WTC11 (cell line): Measurements from ENCODE around the gene KIF26A. TPM values are rescaled to one million over a fixed set of nuclear protein-coding genes. Genes with fewer than 3 reads are reported as not detected.

Experiments used
- ATAC-seq: fragments of 200-7000 bp; cut with Tn5 transposase; 2 replicates; pipeline ENCODE4 v1.10.0; 2021; ENCODE audit warnings: mild to moderate bottlenecking, moderate library complexity
- CTCF ChIA-PET: fragments of 300-600 bp; sonication (Branson Sonifier 250); formaldehyde crosslinking; loops from one replicate; lab custom pipeline; 2021; ENCODE audit warnings: antibody characterized with exemption; lab: Charles Lee
- POLR2A ChIA-PET: fragments of 350-600 bp; sonication (Branson Sonifier 250); formaldehyde crosslinking; loops from one replicate; lab custom pipeline; 2021; ENCODE audit warnings: antibody characterized with exemption; lab: Charles Lee
- DNase-seq: peaks from one replicate; pipeline ENCODE4 v3.0.0; 2021; ENCODE audit warnings: low spot score
- H3K27ac Mint-ChIP-seq: 2 replicates; pipeline ENCODE4 v1.8.0; 2021; ENCODE audit warnings: mixed read lengths
- H3K27me3 Mint-ChIP-seq: 2 replicates; pipeline ENCODE4 v1.8.0; 2021; ENCODE audit warnings: low read depth, mild to moderate bottlenecking, moderate library complexity, mixed read lengths
- H3K36me3 Mint-ChIP-seq: 2 replicates; pipeline ENCODE4 v1.8.0; 2021; ENCODE audit warnings: mixed read lengths
- H3K4me1 Mint-ChIP-seq: 2 replicates; pipeline ENCODE4 v1.8.0; 2022; ENCODE audit warnings: mixed read lengths
- H3K4me3 Mint-ChIP-seq: 2 replicates; pipeline ENCODE4 v1.8.0; 2021; ENCODE audit warnings: mild to moderate bottlenecking, moderate library complexity, mixed read lengths
- H3K9me3 Mint-ChIP-seq: 2 replicates; pipeline ENCODE4 v1.8.0; 2021; ENCODE audit warnings: mixed read lengths
- FOXP1 ChIP-seq: sonication (generic); formaldehyde crosslinking; IDR thresholded peaks from 2 replicates; pipeline ENCODE4 v1.8.0; 2022; ENCODE audit warnings: missing genetic modification reagents, mild to moderate bottlenecking, moderate library complexity, borderline replicate concordance
- IRF2 ChIP-seq: sonication (generic); formaldehyde crosslinking; IDR thresholded peaks from 2 replicates; pipeline ENCODE4 v1.8.0; 2022; ENCODE audit warnings: low read depth, missing genetic modification reagents, borderline replicate concordance
- JUN ChIP-seq: sonication (generic); formaldehyde crosslinking; IDR thresholded peaks from 2 replicates; pipeline ENCODE4 v1.8.0; 2023; ENCODE audit warnings: mild to moderate bottlenecking, missing genetic modification reagents
- NR1H2 ChIP-seq: sonication (generic); formaldehyde crosslinking; IDR thresholded peaks from 2 replicates; pipeline ENCODE4 v1.9.0; 2021; ENCODE audit warnings: mild to moderate bottlenecking, moderate library complexity, missing genetic modification reagents
- RELA ChIP-seq: sonication (generic); formaldehyde crosslinking; IDR thresholded peaks from 2 replicates; pipeline ENCODE4 v1.8.1; 2022; ENCODE audit warnings: missing genetic modification reagents, mild to moderate bottlenecking, borderline replicate concordance
- TEAD4 ChIP-seq: sonication (generic); formaldehyde crosslinking; IDR thresholded peaks from 2 replicates; pipeline ENCODE4 v1.8.0; 2022; ENCODE audit warnings: mild to moderate bottlenecking, missing genetic modification reagents
- ZNF263 ChIP-seq: sonication (generic); formaldehyde crosslinking; IDR thresholded peaks from 2 replicates; pipeline ENCODE4 v1.8.1; 2022; ENCODE audit warnings: low read depth, mild to moderate bottlenecking, moderate library complexity, missing genetic modification reagents
- ZNF671 ChIP-seq: fragments of 250-450 bp; sonication (Bioruptor Pico); IDR thresholded peaks from 2 replicates; pipeline ENCODE4 v1.8.0; 2021; ENCODE audit warnings: mild to moderate bottlenecking
- total RNA-seq: library from RNA; stranded (reverse); gene quantifications from 3 replicates; pipeline ENCODE4 v1.2.3, GENCODE V29; 2021
- TF ChIP-seq, protein P1 (sequence below): fragments of 250-450 bp; sonication (Bioruptor Pico); IDR thresholded peaks from 2 replicates; pipeline ENCODE4 v1.9.0; 2021; ENCODE audit warnings: mild to moderate bottlenecking, borderline replicate concordance
- TF ChIP-seq, protein P2 (sequence below): sonication (generic); formaldehyde crosslinking; conservative IDR thresholded peaks from 2 replicates; pipeline ENCODE4 v1.8.1; 2022; ENCODE audit warnings: mild to moderate bottlenecking, missing genetic modification reagents
- TF ChIP-seq, protein P3 (sequence below): sonication (generic); formaldehyde crosslinking; IDR thresholded peaks from 2 replicates; pipeline ENCODE4 v1.8.1; 2023; ENCODE audit warnings: mild to moderate bottlenecking, missing genetic modification reagents, moderate library complexity

Gene KIF26A
- total RNA-seq, 1 experiment from 2014 or later, result 53.4 TPM

- TF ChIP-seq, protein P1, sequence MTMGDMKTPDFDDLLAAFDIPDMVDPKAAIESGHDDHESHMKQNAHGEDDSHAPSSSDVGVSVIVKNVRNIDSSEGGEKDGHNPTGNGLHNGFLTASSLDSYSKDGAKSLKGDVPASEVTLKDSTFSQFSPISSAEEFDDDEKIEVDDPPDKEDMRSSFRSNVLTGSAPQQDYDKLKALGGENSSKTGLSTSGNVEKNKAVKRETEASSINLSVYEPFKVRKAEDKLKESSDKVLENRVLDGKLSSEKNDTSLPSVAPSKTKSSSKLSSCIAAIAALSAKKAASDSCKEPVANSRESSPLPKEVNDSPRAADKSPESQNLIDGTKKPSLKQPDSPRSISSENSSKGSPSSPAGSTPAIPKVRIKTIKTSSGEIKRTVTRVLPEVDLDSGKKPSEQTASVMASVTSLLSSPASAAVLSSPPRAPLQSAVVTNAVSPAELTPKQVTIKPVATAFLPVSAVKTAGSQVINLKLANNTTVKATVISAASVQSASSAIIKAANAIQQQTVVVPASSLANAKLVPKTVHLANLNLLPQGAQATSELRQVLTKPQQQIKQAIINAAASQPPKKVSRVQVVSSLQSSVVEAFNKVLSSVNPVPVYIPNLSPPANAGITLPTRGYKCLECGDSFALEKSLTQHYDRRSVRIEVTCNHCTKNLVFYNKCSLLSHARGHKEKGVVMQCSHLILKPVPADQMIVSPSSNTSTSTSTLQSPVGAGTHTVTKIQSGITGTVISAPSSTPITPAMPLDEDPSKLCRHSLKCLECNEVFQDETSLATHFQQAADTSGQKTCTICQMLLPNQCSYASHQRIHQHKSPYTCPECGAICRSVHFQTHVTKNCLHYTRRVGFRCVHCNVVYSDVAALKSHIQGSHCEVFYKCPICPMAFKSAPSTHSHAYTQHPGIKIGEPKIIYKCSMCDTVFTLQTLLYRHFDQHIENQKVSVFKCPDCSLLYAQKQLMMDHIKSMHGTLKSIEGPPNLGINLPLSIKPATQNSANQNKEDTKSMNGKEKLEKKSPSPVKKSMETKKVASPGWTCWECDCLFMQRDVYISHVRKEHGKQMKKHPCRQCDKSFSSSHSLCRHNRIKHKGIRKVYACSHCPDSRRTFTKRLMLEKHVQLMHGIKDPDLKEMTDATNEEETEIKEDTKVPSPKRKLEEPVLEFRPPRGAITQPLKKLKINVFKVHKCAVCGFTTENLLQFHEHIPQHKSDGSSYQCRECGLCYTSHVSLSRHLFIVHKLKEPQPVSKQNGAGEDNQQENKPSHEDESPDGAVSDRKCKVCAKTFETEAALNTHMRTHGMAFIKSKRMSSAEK (CRISPR knock-in tag), result no peak
- TF ChIP-seq, protein P2, sequence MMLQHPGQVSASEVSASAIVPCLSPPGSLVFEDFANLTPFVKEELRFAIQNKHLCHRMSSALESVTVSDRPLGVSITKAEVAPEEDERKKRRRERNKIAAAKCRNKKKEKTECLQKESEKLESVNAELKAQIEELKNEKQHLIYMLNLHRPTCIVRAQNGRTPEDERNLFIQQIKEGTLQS (CRISPR knock-in tag), result no peak
These were observed 34.1 kb upstream of the KIF26A start (continued) for GRCh38 chr14:104104076-104104901.

DNA sequence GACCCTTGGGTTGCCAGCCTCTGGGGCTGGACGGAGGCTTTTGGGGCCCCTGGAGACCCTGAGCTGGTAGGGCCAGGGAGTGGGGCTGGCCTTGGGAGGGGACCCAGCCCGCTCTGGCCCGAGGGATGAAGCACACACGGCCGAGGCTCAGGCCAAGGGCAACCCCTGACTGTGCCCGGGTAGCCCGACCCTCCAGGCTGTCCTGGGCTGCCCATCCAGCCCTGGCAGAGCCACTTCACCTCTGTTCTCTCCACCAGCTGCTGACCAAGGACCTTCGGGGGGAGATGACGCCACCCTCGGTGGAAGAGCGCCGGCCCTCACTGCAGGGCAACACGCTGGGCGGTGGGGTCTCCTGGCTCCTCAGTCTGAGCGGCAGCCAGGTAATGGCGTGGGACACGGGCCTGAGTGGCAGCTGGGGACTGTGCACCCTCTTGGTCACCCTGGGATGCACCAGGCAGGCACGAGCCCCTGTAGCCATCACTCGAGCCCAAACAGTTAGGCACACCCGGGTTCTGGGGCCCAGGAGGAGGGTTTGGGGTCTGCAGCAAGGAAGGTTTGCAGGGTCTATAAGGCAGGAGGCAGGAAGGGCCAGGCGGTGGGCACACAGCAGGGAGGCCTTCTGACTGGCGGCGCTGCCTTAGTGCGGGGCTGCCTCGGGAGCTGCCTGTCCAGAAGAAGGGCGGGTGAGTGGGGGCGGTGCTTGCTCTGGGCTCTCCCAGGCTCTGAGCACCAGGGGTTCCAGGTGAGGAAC is 33.1 kb upstream of the KIF26A start:
- POLR2A ChIA-PET, result no interaction called here
- Mint-ChIP-seq H3K36me3 (no peaks in the 10 kb centered on the region), H3K27me3 (no peaks in the 10 kb centered on the region), H3K4me1 (peaks cover 2% of the 10 kb centered on the region; the same call in 1 of the 2 replicates), H3K4me3 (no peak overlapping the region), H3K27ac (no peak overlapping the region), H3K9me3 (no peaks in the 10 kb centered on the region)
- TF ChIP-seq ZNF671 (CRISPR knock-in tag) (no peak), RELA (no peak), NR1H2 (CRISPR knock-in tag) (no peak)
- ATAC-seq (no peak), DNase-seq (peak; percentile 8)
- CTCF ChIA-PET, result interaction anchor here (0.8 to 6.5 kb wide), 4 partner anchors 8 to 27 kb away, joined by 3 to 44 read pairs (median 7); partner anchors contain the start of gene ASPG

DNA sequence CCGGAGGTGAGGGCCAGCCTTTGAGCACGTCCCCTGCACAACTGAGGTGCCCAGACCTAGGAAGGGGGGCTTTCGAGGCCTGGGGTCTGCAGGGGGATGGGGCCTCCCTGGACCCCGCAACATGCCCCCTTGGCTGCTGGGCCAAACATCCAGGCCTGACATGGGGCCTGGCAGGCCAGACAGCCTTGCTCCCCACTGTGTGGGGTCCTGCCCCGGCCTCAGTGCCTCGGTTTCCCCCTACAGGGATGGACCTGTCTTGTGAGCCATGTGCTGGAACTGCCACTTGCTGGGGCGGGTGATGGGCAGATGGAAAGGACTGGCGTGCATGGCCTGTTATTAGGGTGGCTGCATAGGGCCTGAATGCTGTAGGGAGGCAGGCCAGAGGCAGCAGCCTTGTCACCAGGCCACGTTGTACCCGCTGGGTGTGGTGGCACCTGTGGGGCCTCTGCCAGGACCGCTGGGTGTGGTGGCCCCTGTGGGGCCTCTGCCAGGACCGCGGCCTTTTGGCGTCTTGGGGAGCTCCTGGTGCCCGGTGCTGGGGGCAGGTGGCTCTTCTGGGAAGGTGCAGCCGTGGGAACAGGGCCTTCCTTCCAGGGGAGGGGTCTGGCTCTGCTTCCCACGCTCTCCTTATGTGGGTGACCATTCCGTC is 32.4 kb upstream of the KIF26A start:
- ATAC-seq, result no peak
- Mint-ChIP-seq H3K4me1 (peaks cover 2% of the 10 kb centered on the region; the same call in 1 of the 2 replicates), H3K4me3 (no peak overlapping the region), H3K27ac (no peak overlapping the region), H3K9me3 (no peaks in the 10 kb centered on the region), H3K36me3 (no peaks in the 10 kb centered on the region), H3K27me3 (no peaks in the 10 kb centered on the region)
- no peak for TF ChIP-seq ZNF263
- TF ChIP-seq TEAD4 (CRISPR knock-in tag), result no peak
- TF ChIP-seq FOXP1 (CRISPR knock-in tag), result no peak
- TF ChIP-seq, protein P3, sequence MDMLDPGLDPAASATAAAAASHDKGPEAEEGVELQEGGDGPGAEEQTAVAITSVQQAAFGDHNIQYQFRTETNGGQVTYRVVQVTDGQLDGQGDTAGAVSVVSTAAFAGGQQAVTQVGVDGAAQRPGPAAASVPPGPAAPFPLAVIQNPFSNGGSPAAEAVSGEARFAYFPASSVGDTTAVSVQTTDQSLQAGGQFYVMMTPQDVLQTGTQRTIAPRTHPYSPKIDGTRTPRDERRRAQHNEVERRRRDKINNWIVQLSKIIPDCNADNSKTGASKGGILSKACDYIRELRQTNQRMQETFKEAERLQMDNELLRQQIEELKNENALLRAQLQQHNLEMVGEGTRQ (CRISPR knock-in tag), result no peak
- TF ChIP-seq JUN, result no peak
- TF ChIP-seq IRF2 (CRISPR knock-in tag), result no peak
- TF ChIP-seq NR1H2 (CRISPR knock-in tag), result no peak
- ChIA-PET CTCF (interaction anchor here (2.2 to 6.5 kb wide), 2 partner anchors 9 to 12 kb away, joined by 7 to 44 read pairs; no protein-coding TSS in a partner anchor), POLR2A (no interaction called here)
- DNase-seq, result no peak
